Vagina (tissue), 2 donors: Measurements from ENCODE around the gene VTCN1.

Experiments used
- POLR2A ChIP-seq, 2 donors: fragments of 450-650 bp; IDR thresholded peaks; one replicate each; pipeline ENCODE4 v1.6.1; 2017; ENCODE audit warnings: antibody characterized with exemption in 2 of 2, mild to moderate bottlenecking in 2 of 2, moderate library complexity in 2 of 2
- TF ChIP-seq, protein P1 (sequence below), 3 experiments: fragments of 450-650 bp in 2 of 3; fragments of 200-600 bp in 1 of 3; sonication (generic) in 1 of 3; IDR thresholded peaks; one replicate each; pipeline ENCODE4 v1.5.1; 2017 to 2019; ENCODE audit warnings: antibody characterized with exemption in 3 of 3, mild to moderate bottlenecking in 2 of 3, moderate library complexity in 2 of 3

DNA sequence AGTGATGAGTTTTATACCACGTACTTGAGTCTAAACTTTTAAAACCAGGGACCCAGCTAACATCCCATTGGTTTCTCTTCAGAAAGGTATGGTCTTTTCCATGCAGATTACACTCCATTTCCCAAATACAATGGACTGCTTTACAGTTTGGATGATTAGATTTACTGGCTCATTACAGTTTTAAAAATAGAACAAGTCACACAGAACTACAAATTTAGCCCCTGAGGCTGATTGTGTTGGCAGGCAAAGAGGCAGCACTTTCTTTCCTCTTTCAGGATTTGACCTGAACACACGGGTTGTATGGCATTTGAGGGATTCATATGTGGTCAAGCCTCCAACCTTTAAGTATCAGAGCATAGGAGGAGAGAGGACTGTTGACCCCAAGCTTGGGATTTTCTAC, 21.8 kb upstream of the VTCN1 start:
- TF ChIP-seq, protein P1, sequence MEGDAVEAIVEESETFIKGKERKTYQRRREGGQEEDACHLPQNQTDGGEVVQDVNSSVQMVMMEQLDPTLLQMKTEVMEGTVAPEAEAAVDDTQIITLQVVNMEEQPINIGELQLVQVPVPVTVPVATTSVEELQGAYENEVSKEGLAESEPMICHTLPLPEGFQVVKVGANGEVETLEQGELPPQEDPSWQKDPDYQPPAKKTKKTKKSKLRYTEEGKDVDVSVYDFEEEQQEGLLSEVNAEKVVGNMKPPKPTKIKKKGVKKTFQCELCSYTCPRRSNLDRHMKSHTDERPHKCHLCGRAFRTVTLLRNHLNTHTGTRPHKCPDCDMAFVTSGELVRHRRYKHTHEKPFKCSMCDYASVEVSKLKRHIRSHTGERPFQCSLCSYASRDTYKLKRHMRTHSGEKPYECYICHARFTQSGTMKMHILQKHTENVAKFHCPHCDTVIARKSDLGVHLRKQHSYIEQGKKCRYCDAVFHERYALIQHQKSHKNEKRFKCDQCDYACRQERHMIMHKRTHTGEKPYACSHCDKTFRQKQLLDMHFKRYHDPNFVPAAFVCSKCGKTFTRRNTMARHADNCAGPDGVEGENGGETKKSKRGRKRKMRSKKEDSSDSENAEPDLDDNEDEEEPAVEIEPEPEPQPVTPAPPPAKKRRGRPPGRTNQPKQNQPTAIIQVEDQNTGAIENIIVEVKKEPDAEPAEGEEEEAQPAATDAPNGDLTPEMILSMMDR (IDR thresholded peaks at IDR 0.05): no peak
- no peak for TF ChIP-seq POLR2A (IDR thresholded peaks at IDR 0.05)
